Mononuclear cell (primary cell): ENCODE results near the gene DPYSL3. TPM values are rescaled to one million over a fixed set of nuclear protein-coding genes. Genes with fewer than 3 reads are reported as not detected.

Experiments
- H3K27me3 ChIP-seq: 2 replicates; pipeline ENCODE4 v1.6.0; 2011; ENCODE audit warnings: low read length, control low read depth; ENCODE audit not compliant: insufficient read depth
- H3K4me1 ChIP-seq: 2 replicates; pipeline ENCODE4 v1.5.1; 2011; ENCODE audit warnings: mild to moderate bottlenecking, low read length, control low read depth; ENCODE audit not compliant: insufficient read depth
- H3K4me3 ChIP-seq: 2 replicates; pipeline ENCODE4 v1.5.1; 2011; ENCODE audit warnings: mild to moderate bottlenecking, low read length, moderate library complexity
- H3K9me3 ChIP-seq: 2 replicates; pipeline ENCODE4 v1.5.1; 2011; ENCODE audit warnings: low read depth, mild to moderate bottlenecking, control low read depth, low read length
- total RNA-seq: library from RNA; depleted of rRNA; stranded (reverse); fragments of >200 nt; gene quantifications from one replicate; pipeline ENCODE4 v1.2.3, GENCODE V29; 2012

Gene DPYSL3
- total RNA-seq, 1 donor, result 0.52 TPM

DNA sequence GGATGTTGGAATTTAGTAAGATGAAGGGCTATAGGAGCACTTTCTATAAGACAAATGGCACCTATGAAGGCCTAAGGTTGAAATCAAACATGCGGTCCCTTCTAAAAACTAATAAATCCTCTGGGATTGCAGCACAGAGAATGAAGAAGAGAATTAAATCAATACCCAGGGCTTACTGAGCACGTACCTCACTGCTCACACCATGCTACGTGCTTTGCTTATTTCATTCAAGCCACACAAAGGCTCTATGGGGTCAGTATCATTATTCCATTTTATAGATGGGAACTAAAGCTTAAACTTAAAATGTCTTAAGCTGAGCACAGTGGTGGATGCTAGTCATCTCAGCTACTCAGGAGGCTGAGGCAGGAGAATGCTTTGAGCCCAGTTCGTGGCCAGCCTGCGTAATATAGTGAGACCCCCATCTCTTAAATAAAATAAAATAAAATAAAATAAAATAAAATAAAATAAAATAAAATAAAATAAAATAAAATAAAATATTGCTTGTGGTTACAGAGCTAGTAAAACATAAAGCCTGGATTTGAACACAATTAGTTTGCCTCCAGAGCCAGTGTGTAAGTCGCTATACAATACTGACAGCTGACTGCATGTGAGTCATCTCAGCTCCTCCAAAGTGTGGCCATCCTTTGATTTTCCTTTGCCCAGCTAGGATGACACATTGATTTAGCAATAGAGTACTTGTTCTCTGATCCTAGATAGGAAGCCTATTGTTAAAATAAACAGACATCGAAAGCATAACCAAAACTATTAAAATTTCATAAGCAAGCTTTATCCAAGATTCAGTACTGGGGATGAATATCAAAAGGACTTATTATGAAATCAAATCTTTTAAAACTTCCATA is 20.9 kb upstream of the DPYSL3 start:
- no peak overlapping the region for H3K4me3 ChIP-seq
- H3K27me3 ChIP-seq, result no peaks in the 10 kb centered on the region
- H3K9me3 ChIP-seq, result no peaks in the 10 kb centered on the region
- no peaks in the 10 kb centered on the region for H3K4me1 ChIP-seq

DNA sequence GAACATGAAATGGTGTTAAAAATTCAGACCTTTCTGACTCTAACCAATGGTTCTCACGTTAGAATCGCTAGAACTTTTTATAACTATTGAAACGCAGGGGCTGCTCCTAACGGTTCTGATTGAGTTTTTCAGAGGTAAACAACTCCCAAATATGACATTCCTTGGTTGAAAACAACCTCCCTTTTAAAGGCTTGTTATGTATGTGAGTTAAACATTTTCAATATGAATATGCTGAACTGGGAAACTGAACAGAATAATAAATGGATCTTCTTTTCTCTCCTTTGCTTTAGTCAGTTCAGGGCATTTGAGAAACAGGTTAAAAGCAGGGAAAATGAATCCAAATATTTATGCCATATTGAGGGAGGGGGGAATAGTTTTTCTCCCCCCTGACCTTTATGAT is 13.2 kb upstream of the DPYSL3 start:
- Histone ChIP-seq H3K9me3 (no peaks in the 10 kb centered on the region), H3K4me1 (no peaks in the 10 kb centered on the region), H3K27me3 (no peaks in the 10 kb centered on the region), H3K4me3 (no peak overlapping the region)

DNA sequence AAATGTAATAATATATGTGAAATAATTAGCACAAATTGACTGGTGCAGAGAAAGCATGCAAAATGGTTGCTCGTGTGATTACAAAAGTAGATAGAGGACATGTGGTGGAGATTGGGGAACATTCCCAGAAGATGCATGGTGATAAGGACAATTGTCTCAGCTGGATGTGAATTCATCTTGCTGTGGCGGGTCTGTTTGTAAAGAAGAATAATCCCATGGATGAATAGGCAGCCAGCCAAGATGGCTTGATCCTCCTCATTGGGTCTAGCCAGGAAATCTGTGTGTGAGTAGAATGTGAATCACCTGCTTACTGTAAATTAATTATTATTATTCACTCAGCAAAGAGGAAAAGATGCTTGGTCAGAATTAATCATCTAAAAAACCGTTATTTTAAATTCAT is 12.6 kb upstream of the DPYSL3 start:
- H3K9me3 ChIP-seq, result no peaks in the 10 kb centered on the region
- no peaks in the 10 kb centered on the region for H3K27me3 ChIP-seq
- no peaks in the 10 kb centered on the region for H3K4me1 ChIP-seq
- no peak overlapping the region for H3K4me3 ChIP-seq

DNA sequence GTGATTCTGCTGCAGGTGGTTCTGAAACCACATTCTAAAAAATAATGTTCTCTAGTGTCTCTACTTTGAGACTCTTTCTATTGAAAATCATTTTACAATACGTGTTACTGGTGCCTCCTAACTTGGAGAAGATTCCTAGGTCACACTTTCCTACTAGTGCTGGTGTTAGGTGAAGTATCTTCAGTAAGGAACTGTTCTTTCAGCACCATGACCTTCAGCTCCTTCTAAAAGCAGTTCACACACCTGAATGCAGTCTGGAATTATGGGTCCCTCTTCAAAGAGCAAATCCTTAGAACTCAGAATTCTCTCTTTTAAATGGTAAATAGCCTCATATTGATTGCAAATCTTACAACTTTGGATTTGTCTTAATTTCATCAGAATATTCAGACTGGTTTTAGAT is 10.6 kb upstream of the DPYSL3 start:
- H3K4me3 ChIP-seq, result no peak overlapping the region
- H3K9me3 ChIP-seq, result no peaks in the 10 kb centered on the region
- no peaks in the 10 kb centered on the region for H3K27me3 ChIP-seq
- H3K4me1 ChIP-seq, result no peaks in the 10 kb centered on the region

DNA sequence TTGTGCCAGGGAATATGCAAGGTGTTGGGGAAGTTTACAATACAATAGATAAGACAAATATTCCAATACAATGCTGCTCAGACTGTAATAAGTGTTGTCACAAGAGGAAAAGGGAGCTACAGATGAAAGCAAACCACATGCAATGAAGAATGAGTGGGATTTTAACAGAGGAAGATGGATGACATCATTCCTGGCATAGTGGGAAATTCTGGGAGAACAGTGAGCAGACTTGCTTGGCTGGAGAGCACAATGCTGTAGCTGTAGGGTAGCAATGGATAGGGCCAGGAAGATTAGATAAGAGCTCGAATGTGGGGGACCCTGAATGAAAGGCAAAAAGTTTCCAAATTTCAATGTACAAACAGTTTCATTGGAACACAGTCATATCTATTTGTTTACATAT is 9.5 kb upstream of the DPYSL3 start:
- H3K4me1 ChIP-seq, result no peaks in the 10 kb centered on the region
- H3K4me3 ChIP-seq, result no peak overlapping the region
- H3K9me3 ChIP-seq, result no peaks in the 10 kb centered on the region
- no peaks in the 10 kb centered on the region for H3K27me3 ChIP-seq

DNA sequence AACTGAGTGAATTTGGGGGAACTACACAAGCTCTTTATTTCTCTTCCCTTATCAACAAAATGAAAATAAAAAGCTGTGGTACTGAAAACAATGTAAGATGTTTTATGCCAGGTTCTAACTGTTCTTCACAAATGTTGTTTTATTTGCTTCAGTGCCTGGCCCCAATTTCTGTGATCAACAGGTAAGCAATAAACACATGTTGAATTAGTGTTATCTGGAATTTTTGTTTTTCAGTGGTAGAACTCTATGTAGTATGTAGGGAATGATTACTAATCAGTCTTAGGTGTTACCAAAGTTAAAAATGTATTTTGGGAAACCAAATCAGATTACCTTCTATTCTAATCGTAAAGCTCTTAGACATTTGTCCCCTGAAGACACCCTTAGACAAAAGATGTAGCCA is 7.5 kb upstream of the DPYSL3 start:
- Histone ChIP-seq H3K4me1 (no peaks in the 10 kb centered on the region), H3K9me3 (no peaks in the 10 kb centered on the region), H3K27me3 (no peaks in the 10 kb centered on the region), H3K4me3 (no peak overlapping the region)

DNA sequence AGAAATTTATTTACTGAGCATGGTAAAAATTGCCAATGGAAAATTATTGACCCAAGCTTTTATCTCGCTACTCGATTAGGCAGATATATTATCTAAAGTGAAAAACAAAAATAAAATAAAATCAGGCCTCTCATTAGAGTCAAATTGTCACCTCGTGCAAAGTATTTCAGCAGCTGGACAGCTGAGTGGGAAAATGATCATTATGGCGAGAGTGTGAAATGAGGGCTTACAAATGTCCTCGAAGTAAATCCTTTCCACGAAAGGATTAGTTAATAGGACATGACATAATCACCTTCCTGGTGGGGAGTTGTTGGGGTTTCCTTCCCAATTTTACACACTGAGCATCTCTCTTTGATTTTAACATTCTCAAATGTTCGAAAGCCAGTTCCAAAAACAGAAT is 5.4 kb upstream of the DPYSL3 start:
- Histone ChIP-seq H3K4me1 (no peaks in the 10 kb centered on the region), H3K9me3 (no peaks in the 10 kb centered on the region), H3K4me3 (no peak overlapping the region), H3K27me3 (peaks cover 13% of the 10 kb centered on the region)

DNA sequence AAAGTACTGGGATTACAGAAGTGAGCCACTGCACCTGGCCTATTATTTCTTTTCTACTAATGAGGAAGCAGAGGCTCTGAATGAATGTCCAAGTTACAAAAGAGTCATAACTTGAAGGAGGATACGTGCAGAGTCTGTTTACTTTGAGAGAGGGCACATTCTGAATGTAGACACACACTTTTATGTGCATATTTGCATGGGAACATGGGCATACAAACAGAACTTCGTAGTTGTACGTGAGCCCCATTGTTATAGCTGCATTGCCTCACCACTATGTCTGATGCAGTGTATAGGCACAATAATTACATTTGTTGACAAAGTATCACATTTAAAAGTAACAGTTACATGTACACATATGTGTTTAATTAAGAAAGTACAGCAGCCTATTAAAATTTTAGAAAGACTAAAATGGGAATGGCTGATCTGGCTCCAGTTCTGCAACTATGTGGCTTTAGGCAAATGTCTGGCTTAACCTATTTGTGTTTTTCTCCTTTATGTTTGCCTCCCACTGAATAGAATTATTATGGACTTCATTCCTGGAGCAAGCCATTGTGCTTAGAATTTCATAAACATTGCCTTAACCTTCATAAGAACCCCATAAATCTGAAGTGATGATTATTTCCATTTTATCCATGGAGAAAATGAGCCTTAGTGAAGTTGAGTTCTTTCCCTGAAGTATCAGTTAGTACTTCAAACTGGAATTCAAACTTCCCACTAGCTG is 3.0 kb upstream of the DPYSL3 start:
- Histone ChIP-seq H3K27me3 (peaks cover 38% of the 10 kb centered on the region), H3K4me3 (no peak overlapping the region), H3K4me1 (peaks cover 4% of the 10 kb centered on the region), H3K9me3 (no peaks in the 10 kb centered on the region)

DNA sequence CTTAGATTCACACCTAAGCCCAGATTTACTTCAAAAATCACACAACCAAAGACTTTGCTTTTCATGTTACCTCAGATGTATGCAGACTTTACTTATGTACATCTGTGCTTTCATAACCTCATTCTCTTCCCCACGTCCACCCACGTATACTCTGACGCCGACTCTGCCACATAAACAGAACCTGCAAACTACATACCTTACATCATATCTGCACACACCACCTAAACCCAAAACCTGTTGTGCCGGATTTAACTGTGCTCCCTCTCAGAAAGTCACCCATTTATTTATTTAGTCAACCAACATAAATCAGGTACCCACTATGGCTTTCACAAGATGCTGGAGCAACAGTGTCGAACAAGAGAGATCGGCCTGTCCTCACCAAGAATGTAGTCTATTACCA is 1.0 kb upstream of the DPYSL3 start:
- peaks cover 4% of the 10 kb centered on the region for H3K4me1 ChIP-seq
- no peaks in the 10 kb centered on the region for H3K9me3 ChIP-seq
- no peak overlapping the region for H3K4me3 ChIP-seq
- H3K27me3 ChIP-seq, result peaks cover 50% of the 10 kb centered on the region

DNA sequence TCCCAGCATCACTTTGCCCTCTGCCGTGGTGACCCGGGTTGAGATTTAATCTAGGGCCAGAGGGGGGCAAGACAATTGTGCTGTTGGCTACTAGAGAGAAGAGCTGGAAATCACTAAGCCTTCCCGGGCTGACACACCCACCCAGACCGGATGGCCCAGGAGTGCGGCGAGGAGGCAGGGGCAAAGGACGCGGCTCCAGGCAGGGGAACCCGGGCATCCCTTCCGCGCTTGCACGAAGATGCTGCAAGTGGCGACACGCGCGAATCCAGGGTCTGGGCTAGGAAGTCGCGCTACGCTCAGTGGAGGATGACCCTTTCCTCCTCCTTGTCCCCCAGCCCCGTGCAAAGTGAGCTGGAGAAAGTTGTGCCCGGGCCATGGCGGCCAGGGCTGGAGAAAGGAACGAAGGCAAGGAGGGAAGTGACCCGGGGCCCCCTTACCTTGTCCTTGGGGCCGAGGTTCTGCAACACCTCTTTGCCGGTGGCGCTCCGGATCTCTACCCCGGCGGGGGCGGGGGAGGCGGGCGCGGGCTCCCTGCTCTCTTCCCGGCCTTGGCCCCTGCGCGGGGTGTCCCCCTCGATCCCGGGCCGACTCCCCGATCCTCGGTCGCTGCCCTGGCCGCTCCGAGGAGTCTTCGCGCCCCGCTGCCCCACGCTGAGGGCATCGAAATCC is 693 bp downstream of the DPYSL3 start:
- Histone ChIP-seq H3K27me3 (peaks cover 50% of the 10 kb centered on the region), H3K9me3 (no peaks in the 10 kb centered on the region), H3K4me3 (no peak overlapping the region), H3K4me1 (peaks cover 4% of the 10 kb centered on the region)

DNA sequence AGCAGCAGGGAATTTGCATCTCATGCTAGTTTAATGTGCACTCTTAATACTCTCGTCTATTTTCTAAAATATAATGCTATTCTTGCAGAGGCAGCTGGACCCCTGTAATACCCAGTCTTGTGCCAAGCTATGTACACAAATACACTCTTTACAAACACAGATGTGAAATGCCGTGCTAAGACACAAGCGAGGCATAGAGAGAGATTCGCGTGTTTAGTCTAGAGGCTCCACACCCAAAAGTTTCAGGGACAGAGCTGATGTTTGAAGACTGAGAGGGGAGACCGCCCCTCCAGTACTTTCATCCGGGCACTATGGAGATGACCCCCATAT is 1.2 kb downstream of the DPYSL3 start:
- peaks cover 4% of the 10 kb centered on the region for H3K4me1 ChIP-seq
- no peaks in the 10 kb centered on the region for H3K9me3 ChIP-seq
- no peak overlapping the region for H3K4me3 ChIP-seq
- H3K27me3 ChIP-seq, result peaks cover 50% of the 10 kb centered on the region

DNA sequence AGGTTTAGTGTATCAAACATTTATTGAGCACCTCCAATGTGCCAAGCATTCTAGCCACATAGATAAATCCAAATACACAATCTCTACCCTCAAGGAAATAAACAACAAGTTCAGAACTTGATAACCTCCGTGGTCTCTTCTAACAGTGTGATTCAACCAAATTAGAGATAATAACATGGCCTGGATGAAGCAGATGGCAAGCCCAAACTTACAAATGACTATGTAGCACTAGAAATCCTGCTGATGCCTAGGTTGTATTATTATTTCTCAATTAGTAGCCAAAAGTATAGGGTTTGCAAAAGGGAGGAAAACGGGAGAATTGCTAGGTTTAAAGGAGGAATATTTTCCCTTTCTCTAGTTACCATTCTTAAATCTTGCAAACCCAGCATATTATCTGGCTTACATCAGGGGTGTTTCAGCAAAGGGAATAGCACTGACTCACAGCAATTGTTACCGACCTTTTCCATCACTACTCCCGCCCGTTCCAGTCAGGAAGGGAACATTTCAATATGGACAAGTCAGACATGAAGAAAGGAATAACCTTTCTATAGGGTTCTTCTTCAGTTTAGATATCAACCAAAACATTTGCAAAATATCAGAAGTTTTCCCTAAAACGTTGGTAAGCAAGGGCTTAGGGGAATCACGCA is 2.3 kb downstream of the DPYSL3 start:
- peaks cover 50% of the 10 kb centered on the region for H3K27me3 ChIP-seq
- H3K4me3 ChIP-seq, result no peak overlapping the region
- H3K4me1 ChIP-seq, result peaks cover 4% of the 10 kb centered on the region
- no peaks in the 10 kb centered on the region for H3K9me3 ChIP-seq

DNA sequence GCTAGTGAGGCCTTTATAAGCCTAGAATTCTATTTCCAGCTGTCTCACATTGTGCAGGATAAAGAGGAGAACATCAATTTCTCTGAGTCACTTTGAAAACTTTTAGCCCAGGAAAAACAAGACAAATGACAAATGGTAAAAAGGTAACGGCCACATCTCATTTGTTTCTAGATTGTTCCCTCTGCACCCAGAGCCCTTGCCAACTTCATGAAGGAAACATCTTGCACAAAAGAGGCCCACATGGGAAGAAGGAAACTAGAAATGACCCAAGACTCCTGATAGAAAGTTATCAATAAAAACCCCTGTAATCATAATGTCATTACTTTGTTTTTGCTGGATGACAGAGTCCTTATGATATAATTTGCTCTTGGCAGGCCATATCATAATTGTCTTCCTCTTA is 5.3 kb downstream of the DPYSL3 start:
- Histone ChIP-seq H3K27me3 (peaks cover 30% of the 10 kb centered on the region), H3K9me3 (no peaks in the 10 kb centered on the region), H3K4me1 (no peaks in the 10 kb centered on the region), H3K4me3 (no peak overlapping the region)

DNA sequence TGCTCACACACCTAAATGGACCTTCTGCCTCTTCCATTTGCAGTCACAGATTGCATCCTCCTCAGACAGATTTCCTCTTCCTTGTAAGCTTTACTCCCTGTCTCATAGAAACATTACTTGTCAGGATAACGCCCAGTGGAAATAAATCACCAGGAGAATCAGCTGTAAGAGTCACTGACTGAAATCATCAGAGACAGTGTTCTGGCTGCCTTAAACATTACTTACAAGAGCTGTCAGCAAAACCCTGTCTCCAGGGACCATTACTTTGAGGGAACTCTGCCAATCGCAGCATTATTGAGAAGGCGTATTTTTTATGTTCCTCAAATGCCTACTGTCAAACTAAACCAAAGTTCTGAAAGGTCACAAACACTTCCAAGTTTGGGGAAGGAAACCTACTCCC is 5.9 kb downstream of the DPYSL3 start:
- no peak overlapping the region for H3K4me3 ChIP-seq

DNA sequence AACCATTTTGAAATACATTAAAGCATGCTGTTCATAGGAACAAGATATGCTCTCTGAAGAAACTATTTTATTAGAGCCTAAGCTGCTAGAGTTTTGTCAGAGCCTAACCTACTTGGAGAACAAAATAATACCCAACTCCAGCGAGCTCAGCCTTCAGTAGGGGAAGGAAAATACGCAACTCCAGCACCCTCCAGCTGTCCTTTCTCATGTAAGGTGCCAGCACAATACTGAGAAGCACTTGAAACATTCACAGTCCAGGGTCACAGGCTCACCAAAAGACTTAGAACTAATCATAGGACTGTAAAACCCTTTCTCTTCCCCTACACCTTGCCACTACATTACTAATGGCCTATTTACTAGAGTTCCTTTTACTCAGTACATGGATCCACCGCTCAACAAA is 18.9 kb downstream of the DPYSL3 start:
- Histone ChIP-seq H3K4me1 (no peaks in the 10 kb centered on the region), H3K4me3 (no peak overlapping the region), H3K9me3 (no peaks in the 10 kb centered on the region), H3K27me3 (no peaks in the 10 kb centered on the region)

More for the DNA sequence above, 5.9 kb downstream of the DPYSL3 start:
- Histone ChIP-seq H3K9me3 (no peaks in the 10 kb centered on the region), H3K27me3 (peaks cover 25% of the 10 kb centered on the region), H3K4me1 (no peaks in the 10 kb centered on the region)
